Measurements from ENCODE around the gene SYCE3. TPM values are rescaled to one million over a fixed set of nuclear protein-coding genes. Genes with fewer than 3 reads are reported as not detected.
A peak's percentile ranks its signal among the peaks of the same experiment; 100 is the strongest.

SYCE3 gene
- total and polyA plus RNA-seq, 7 donors = not detected

- no peaks in the 10 kb centered on the region for H3K27me3 ChIP-seq (ENCODE audit: insufficient read depth in 3 of 3, low read length in 2 of 3)
- peak overlapping the region; percentile 36 for H3K27ac ChIP-seq
- TF ChIP-seq CTCF (IDR thresholded peaks at IDR 0.05) = no peak
- intact Hi-C loops (cut with DNase I) = no loop called here
- no peak overlapping the region for H3K4me3 ChIP-seq
- ATAC-seq = peak; percentile 38 to 83 (median 81)
- 45 to 60% (median 50%) methylated on average over 26 of the region's 26 CpGs for WGBS, 3 donors
- DNase-seq = peak in 1 of 2 donors; percentile 88
- no peaks in the 10 kb centered on the region for H3K9me3 ChIP-seq
- H3K4me1 ChIP-seq = peaks cover 7% of the 10 kb centered on the region
- peaks cover 0 to 86% of the 10 kb centered on the region in 2 donors for H3K36me3 ChIP-seq (ENCODE audit: insufficient read depth in 1 of 2, low read depth in 1 of 2)
Measured at GRCh38 chr22:50571264-50572175, 8.8 kb upstream of the SYCE3 start.

- 86 to 89% (median 86%) methylated on average over 12 of the region's 12 CpGs for WGBS, 3 donors
- no peak for DNase-seq
- H3K9me3 ChIP-seq = no peaks in the 10 kb centered on the region
- peaks cover 0 to 86% of the 10 kb centered on the region in 2 donors for H3K36me3 ChIP-seq (ENCODE audit: insufficient read depth in 1 of 2, low read depth in 1 of 2)
- no peak for TF ChIP-seq CTCF (IDR thresholded peaks at IDR 0.05)
- ATAC-seq = no peak
- H3K4me1 ChIP-seq = peaks cover 7% of the 10 kb centered on the region
- intact Hi-C loops (cut with DNase I) = no loop called here
- no peaks in the 10 kb centered on the region for H3K27me3 ChIP-seq (ENCODE audit: insufficient read depth in 3 of 3, low read length in 2 of 3)
- peak overlapping the region; percentile 36 for H3K27ac ChIP-seq
- no peak overlapping the region for H3K4me3 ChIP-seq
Measured at GRCh38 chr22:50570861-50571260, 8.1 kb upstream of the SYCE3 start.

GRCh38 chr22:50569896-50570535 lies 7.3 kb upstream of the SYCE3 start:
- H3K27ac ChIP-seq = no peak overlapping the region
- ATAC-seq (no peak), DNase-seq (no peak)
- peaks cover 0 to 78% of the 10 kb centered on the region in 2 donors for H3K36me3 ChIP-seq (ENCODE audit: insufficient read depth in 1 of 2, low read depth in 1 of 2)
- TF ChIP-seq CTCF (IDR thresholded peaks at IDR 0.05) = no peak
- no peaks in the 10 kb centered on the region for H3K27me3 ChIP-seq (ENCODE audit: insufficient read depth in 3 of 3, low read length in 2 of 3)
- peaks cover 7% of the 10 kb centered on the region for H3K4me1 ChIP-seq
- 77 to 82% (median 77%) methylated on average over 12 to 13 of the region's 13 CpGs for WGBS, 3 donors
- no peak overlapping the region for H3K4me3 ChIP-seq
- no peaks in the 10 kb centered on the region for H3K9me3 ChIP-seq
- intact Hi-C loops (cut with DNase I) = no loop called here

- Histone ChIP-seq H3K4me3 (no peak overlapping the region), H3K27ac (no peak overlapping the region)
- 64 to 75% (median 68%) methylated on average over 8 of the region's 8 CpGs for WGBS, 3 donors
Measured at GRCh38 chr22:50569041-50569459, 6.3 kb upstream of the SYCE3 start.

More at GRCh38 chr22:50569041-50569459, 6.3 kb upstream of the SYCE3 start:
- Histone ChIP-seq H3K9me3 (no peaks in the 10 kb centered on the region), H3K36me3 (ENCODE audit: insufficient read depth in 1 of 2, low read depth in 1 of 2) (peaks cover 0 to 70% of the 10 kb centered on the region in 2 donors), H3K27me3 (ENCODE audit: insufficient read depth in 3 of 3, low read length in 2 of 3) (no peaks in the 10 kb centered on the region), H3K4me1 (peaks cover 7% of the 10 kb centered on the region)
- intact Hi-C loops (cut with DNase I) = no loop called here
- ATAC-seq (no peak), DNase-seq (no peak)
- no peak for TF ChIP-seq CTCF (IDR thresholded peaks at IDR 0.05)

Data from psoas muscle (tissue), 8 donors.